Gastrocnemius medialis (tissue), 4 donors: ENCODE results near the gene TAF1D.

Source experiments
- POLR2A ChIP-seq, 2 donors: fragments of 450-650 bp; IDR thresholded peaks; one replicate each; pipeline ENCODE4 v1.6.1; 2017; ENCODE audit warnings: antibody characterized with exemption in 2 of 2, mild to moderate bottlenecking in 2 of 2, moderate library complexity in 2 of 2
- TF ChIP-seq, protein P1 (sequence below), 5 experiments: fragments of 450-650 bp in 3 of 5; fragments of 200-600 bp in 2 of 5; sonication (generic) in 2 of 5; IDR thresholded peaks in 4 of 5; conservative IDR thresholded peaks in 1 of 5; 1 replicate in 4 of 5; 2 replicates in 1 of 5; pipeline ENCODE4 v1.5.1; 2016 to 2019; ENCODE audit warnings: antibody characterized with exemption in 5 of 5, mild to moderate bottlenecking in 3 of 5, moderate library complexity in 3 of 5

DNA sequence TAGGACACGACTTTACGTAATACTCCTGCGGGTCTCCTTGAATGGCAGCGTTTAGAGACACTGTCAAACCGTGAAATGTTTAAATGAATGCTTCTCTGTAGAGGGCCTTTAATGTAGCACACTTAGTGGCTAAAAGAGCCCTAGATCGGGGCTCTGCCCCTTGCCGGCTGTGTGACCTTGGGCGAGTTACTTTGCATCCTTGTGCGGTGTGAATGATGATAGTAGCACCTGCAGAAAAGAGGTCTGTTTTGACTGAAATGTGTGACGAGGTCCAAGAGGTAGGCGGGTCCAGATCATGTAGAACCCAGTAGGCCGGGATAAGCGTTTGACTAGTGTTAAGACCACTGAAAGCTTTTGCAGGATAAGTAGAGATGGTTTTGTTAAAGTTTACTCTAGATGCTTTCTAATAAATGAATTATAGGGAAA is 43.7 kb upstream of the TAF1D start:
- TF ChIP-seq, protein P1, sequence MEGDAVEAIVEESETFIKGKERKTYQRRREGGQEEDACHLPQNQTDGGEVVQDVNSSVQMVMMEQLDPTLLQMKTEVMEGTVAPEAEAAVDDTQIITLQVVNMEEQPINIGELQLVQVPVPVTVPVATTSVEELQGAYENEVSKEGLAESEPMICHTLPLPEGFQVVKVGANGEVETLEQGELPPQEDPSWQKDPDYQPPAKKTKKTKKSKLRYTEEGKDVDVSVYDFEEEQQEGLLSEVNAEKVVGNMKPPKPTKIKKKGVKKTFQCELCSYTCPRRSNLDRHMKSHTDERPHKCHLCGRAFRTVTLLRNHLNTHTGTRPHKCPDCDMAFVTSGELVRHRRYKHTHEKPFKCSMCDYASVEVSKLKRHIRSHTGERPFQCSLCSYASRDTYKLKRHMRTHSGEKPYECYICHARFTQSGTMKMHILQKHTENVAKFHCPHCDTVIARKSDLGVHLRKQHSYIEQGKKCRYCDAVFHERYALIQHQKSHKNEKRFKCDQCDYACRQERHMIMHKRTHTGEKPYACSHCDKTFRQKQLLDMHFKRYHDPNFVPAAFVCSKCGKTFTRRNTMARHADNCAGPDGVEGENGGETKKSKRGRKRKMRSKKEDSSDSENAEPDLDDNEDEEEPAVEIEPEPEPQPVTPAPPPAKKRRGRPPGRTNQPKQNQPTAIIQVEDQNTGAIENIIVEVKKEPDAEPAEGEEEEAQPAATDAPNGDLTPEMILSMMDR (IDR thresholded peaks at IDR 0.05 in 4 of 5, conservative IDR thresholded peaks at IDR 0.05 in 1 of 5): no peak
- TF ChIP-seq POLR2A (IDR thresholded peaks at IDR 0.05): no peak
